Natural killer cell (primary cell): ENCODE measurements around the gene ELAVL1. TPM values are rescaled to one million over a fixed set of nuclear protein-coding genes. Genes with fewer than 3 reads are reported as not detected.
A peak's percentile ranks its signal among the peaks of the same experiment; 100 is the strongest.

Experiments
- ATAC-seq, 3 donors: fragments of 150-1000 bp in 2 of 3; fragments of 200-7000 bp in 1 of 3; cut with Tn5 transposase; 1 replicate in 1 of 3; 2 replicates in 2 of 3; pipeline ENCODE4 v1.10.0; 2021; ENCODE audit warnings: mild to moderate bottlenecking in 2 of 3, moderate library complexity in 2 of 3
- DNase-seq, 2 donors: peaks; one replicate each; pipeline versions ENCODE4 v3.0.0 to v3.0.0-alpha.2; 2013 to 2021; ENCODE audit warnings: mixed read lengths in 1 of 2
- H3K27ac ChIP-seq: one replicate; pipeline ENCODE4 v1.5.1; 2013; ENCODE audit warnings: mild to moderate bottlenecking, low read length
- H3K27me3 ChIP-seq: one replicate; pipeline ENCODE4 v1.6.1; 2013; ENCODE audit warnings: low read length; ENCODE audit not compliant: control insufficient read depth, insufficient read depth
- H3K36me3 ChIP-seq: one replicate; pipeline ENCODE4 v1.6.1; 2013; ENCODE audit warnings: low read length; ENCODE audit not compliant: control insufficient read depth, insufficient read depth
- H3K4me1 ChIP-seq: one replicate; pipeline ENCODE4 v1.6.1; 2013; ENCODE audit warnings: low read length; ENCODE audit not compliant: control insufficient read depth, insufficient read depth
- H3K4me3 ChIP-seq: one replicate; pipeline ENCODE4 v1.5.1; 2013; ENCODE audit warnings: low read length
- H3K9me3 ChIP-seq: one replicate; pipeline ENCODE4 v1.6.1; 2013; ENCODE audit warnings: low read length; ENCODE audit not compliant: control insufficient read depth, insufficient read depth
- H3K27ac Mint-ChIP-seq, 2 donors: one replicate each; pipeline ENCODE4 v1.8.0; 2022; ENCODE audit warnings: mild to moderate bottlenecking in 2 of 2, mixed read lengths in 2 of 2, moderate library complexity in 1 of 2
- H3K27me3 Mint-ChIP-seq, 2 donors: one replicate each; pipeline ENCODE4 v1.8.0; 2022; ENCODE audit warnings: low read depth in 2 of 2, mixed read lengths in 2 of 2
- H3K36me3 Mint-ChIP-seq: one replicate; pipeline ENCODE4 v1.8.0; 2022; ENCODE audit warnings: mixed read lengths
- H3K4me1 Mint-ChIP-seq, 2 donors: one replicate each; pipeline ENCODE4 v1.8.0; 2022; ENCODE audit warnings: mixed read lengths in 2 of 2
- H3K4me3 Mint-ChIP-seq: one replicate; pipeline ENCODE4 v1.8.0; 2022; ENCODE audit warnings: mild to moderate bottlenecking, moderate library complexity, mixed read lengths
- H3K9me3 Mint-ChIP-seq, 2 donors: one replicate each; pipeline ENCODE4 v1.8.0; 2022; ENCODE audit warnings: mixed read lengths in 2 of 2
- CTCF ChIP-seq: fragments of 200-600 bp; IDR thresholded peaks from one replicate; pipeline ENCODE4 v1.8.0; 2022; ENCODE audit warnings: antibody characterized with exemption
- WGBS: methylation state at CpG from one replicate; pipeline ENCODE4 v1.1.7; 2013; ENCODE audit warnings: missing lambda C conversion rate; ENCODE audit not compliant: insufficient coverage; 5-methylcytosine and 5-hydroxymethylcytosine counted together
- intact Hi-C: fragments of 100-400 bp; cut with micrococcal nuclease; formaldehyde crosslinking; loops from one replicate; pipeline ENCODE4 v1.14.2; 2022
- total RNA-seq, 4 donors: library from RNA; stranded (reverse); fragments of 120-200 nt in 1 of 4; gene quantifications; one replicate each; pipeline versions ENCODE4 v1.2.3 to v1.2.4, GENCODE V29; 2013 to 2022

Gene ELAVL1
- total RNA-seq, 3 donors from 2014 or later (not counting 1 experiment from before 2014, with no cell fraction given): 36.9 to 43.9 (median 43.8) TPM

- no peaks in the 10 kb centered on the region for H3K9me3 Mint-ChIP-seq
- peak; percentile 97 for TF ChIP-seq CTCF
- Histone ChIP-seq H3K36me3 (peaks cover 9% of the 10 kb centered on the region), H3K27ac (peak overlapping the region; percentile 97), H3K27me3 (no peaks in the 10 kb centered on the region), H3K4me1 (peaks cover 20% of the 10 kb centered on the region), H3K9me3 (no peaks in the 10 kb centered on the region), H3K4me3 (peak overlapping the region; percentile 91)
- DNase-seq (peak; percentile 84 to 93), ATAC-seq (peak; percentile 39 to 62 (median 44))
- peaks cover 6% of the 10 kb centered on the region for H3K36me3 Mint-ChIP-seq
- WGBS: 31% methylated on average over 18 of the region's 18 CpGs
- intact Hi-C loops: loop anchor here (1.0 kb wide), 2 partner anchors 214 to 309 kb away; no protein-coding TSS in a partner anchor
- H3K27me3 Mint-ChIP-seq: peaks cover 0 to 4% of the 10 kb centered on the region in 2 donors
- peak overlapping the region; percentile 95 for H3K4me3 Mint-ChIP-seq
- peak overlapping the region; percentile 98 to 100 for H3K27ac Mint-ChIP-seq
- peaks cover 15 to 30% of the 10 kb centered on the region in 2 donors for H3K4me1 Mint-ChIP-seq
Measured at GRCh38 chr19:7944177-7944761, 61.2 kb downstream of the ELAVL1 start.

- H3K36me3 ChIP-seq: peaks cover 9% of the 10 kb centered on the region
- H3K4me1 ChIP-seq: peaks cover 20% of the 10 kb centered on the region
- no peak for TF ChIP-seq CTCF
- intact Hi-C loops: loop anchor here (1.0 to 2.0 kb wide), 5 partner anchors 15 to 310 kb away; partner anchors contain the start of gene MAP2K7
- peak; percentile 98 to 99 for DNase-seq
- WGBS: under 1% methylated on average over 56 of the region's 56 CpGs
- no peaks in the 10 kb centered on the region for H3K9me3 ChIP-seq
- H3K4me3 ChIP-seq: peak within 1 kb of the TSS; percentile 91
- H3K36me3 Mint-ChIP-seq: peaks cover 6% of the 10 kb centered on the region
- peak; percentile 93 to 98 (median 94) for ATAC-seq
- H3K27me3 Mint-ChIP-seq: peaks cover 0 to 4% of the 10 kb centered on the region in 2 donors
- H3K27me3 ChIP-seq: no peaks in the 10 kb centered on the region
- H3K27ac ChIP-seq: peak within 1 kb of the TSS; percentile 97
- H3K27ac Mint-ChIP-seq: peak within 1 kb of the TSS; percentile 98 to 100
- H3K4me1 Mint-ChIP-seq: peaks cover 15 to 34% of the 10 kb centered on the region in 2 donors
- peak within 1 kb of the TSS; percentile 95 for H3K4me3 Mint-ChIP-seq
- no peaks in the 10 kb centered on the region for H3K9me3 Mint-ChIP-seq
Measured at GRCh38 chr19:7943444-7944176, 61.8 kb downstream of the ELAVL1 start, which contains the start of gene TIMM44. Gene TIMM44 (minus strand): TSS chr19:7943666. CDS start chr19:7943651, 15 bp downstream.

GRCh38 chr19:7942981-7943443 is 62.4 kb downstream of the ELAVL1 start:
- no peak for DNase-seq
- no peaks in the 10 kb centered on the region for H3K9me3 ChIP-seq
- H3K27ac ChIP-seq: peak overlapping the region; percentile 97
- H3K4me3 ChIP-seq: peak overlapping the region; percentile 91
- H3K4me1 ChIP-seq: peaks cover 20% of the 10 kb centered on the region
- Mint-ChIP-seq H3K4me1 (peaks cover 15 to 35% of the 10 kb centered on the region in 2 donors), H3K4me3 (peak overlapping the region; percentile 95), H3K36me3 (peaks cover 6% of the 10 kb centered on the region), H3K9me3 (no peaks in the 10 kb centered on the region), H3K27ac (peak overlapping the region; percentile 98 to 100), H3K27me3 (peaks cover 0 to 4% of the 10 kb centered on the region in 2 donors)
- peaks cover 12% of the 10 kb centered on the region for H3K36me3 ChIP-seq
- ATAC-seq: peak in 2 of 3 donors; percentile 2 to 3
- H3K27me3 ChIP-seq: no peaks in the 10 kb centered on the region
- TF ChIP-seq CTCF: no peak
- 8% methylated on average over 33 of the region's 33 CpGs for WGBS
- intact Hi-C loops: loop anchor here (1.0 to 2.0 kb wide), 3 partner anchors 14 to 59 kb away; partner anchors contain the start of gene MAP2K7
